22Rv1 (cell line): Measurements from ENCODE around the gene NAV2.

ENCODE experiments used
- H3K27ac ChIP-seq: fragments of 450-650 bp; 2 replicates; pipeline ENCODE4 v1.5.1; 2017
- CTCF ChIP-seq: fragments of 450-650 bp; IDR thresholded peaks from 2 replicates; pipeline ENCODE4 v1.5.1; 2017; ENCODE audit warnings: mild to moderate bottlenecking
- ZFX ChIP-seq: fragments of 450-650 bp; IDR thresholded peaks from 2 replicates; pipeline ENCODE4 v1.6.1; 2017; ENCODE audit warnings: antibody characterized with exemption, borderline replicate concordance

NAV2 gene

GRCh38 chr11:20055312-20055711, 342.7 kb downstream of the NAV2 start:
- TF ChIP-seq ZFX: no peak
- no peak for TF ChIP-seq CTCF
- no peak overlapping the region for H3K27ac ChIP-seq

GRCh38 chr11:20056109-20056949, 343.7 kb downstream of the NAV2 start:
- no peak for TF ChIP-seq ZFX
- no peak for TF ChIP-seq CTCF
- no peak overlapping the region for H3K27ac ChIP-seq

GRCh38 chr11:20056950-20057943, 344.6 kb downstream of the NAV2 start:
- H3K27ac ChIP-seq: no peak overlapping the region
- TF ChIP-seq ZFX (no peak), CTCF (no peak)

DNA sequence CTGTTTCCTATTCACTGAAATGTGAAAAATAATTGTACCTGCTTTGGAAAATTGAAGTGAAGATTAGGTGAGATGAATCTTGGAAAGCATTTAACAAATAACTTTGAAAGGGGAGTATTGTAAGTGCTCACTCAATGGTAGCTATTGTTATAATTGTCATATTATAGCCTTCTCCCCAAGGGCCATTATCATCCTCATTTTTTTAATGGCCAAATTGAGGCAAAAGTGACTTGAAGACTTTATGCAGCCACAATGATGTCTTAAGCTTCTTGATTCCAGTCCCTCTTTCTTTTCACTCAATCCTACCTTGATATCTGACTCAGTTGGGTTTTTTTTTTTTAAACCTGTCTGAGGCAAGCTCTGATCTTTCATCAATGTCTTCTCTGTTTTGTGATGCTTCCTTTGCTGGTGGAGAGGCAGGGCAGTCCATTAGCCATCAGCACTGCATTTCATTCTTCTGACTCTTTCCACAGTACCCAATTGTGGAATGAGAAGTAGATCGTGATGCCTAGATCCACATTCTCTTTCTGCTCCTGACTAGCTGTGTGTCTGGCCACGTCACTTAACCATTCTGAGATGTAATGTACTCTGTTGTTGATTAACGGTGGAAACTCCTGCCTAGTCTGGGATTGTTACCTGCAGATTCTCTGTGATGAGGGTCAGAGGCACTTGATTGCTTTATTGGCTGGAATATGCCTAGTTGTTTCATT, 346.3 kb downstream of the NAV2 start:
- no peak overlapping the region for H3K27ac ChIP-seq
- no peak for TF ChIP-seq ZFX
- TF ChIP-seq CTCF: no peak

- TF ChIP-seq CTCF: no peak
- no peak for TF ChIP-seq ZFX
- H3K27ac ChIP-seq: no peak overlapping the region
Measured at GRCh38 chr11:20059587-20060021, 347.0 kb downstream of the NAV2 start.

GRCh38 chr11:20060181-20060580, 347.5 kb downstream of the NAV2 start:
- H3K27ac ChIP-seq: no peak overlapping the region
- TF ChIP-seq ZFX: no peak
- TF ChIP-seq CTCF: no peak
